GM23338 (cell line): Measurements from ENCODE around the gene PTPN9.

Experiments used
- EZH2 ChIP-seq: fragments of 200-600 bp; sonication (generic); IDR thresholded peaks from one replicate; pipeline ENCODE4 v1.8.0; 2017; ENCODE audit warnings: antibody characterized with exemption, mild to moderate bottlenecking, low read depth; ENCODE audit not compliant: unreplicated experiment
- POLR2AphosphoS5 ChIP-seq: IDR thresholded peaks from 2 replicates; pipeline ENCODE4 v1.6.1; 2016; ENCODE audit warnings: antibody characterized with exemption, low read depth
- TF ChIP-seq, protein P1 (sequence below): IDR thresholded peaks from one replicate; pipeline ENCODE4 v1.6.1; 2018; ENCODE audit warnings: antibody characterized with exemption; ENCODE audit not compliant: unreplicated experiment
- TF ChIP-seq, protein P2 (sequence below): IDR thresholded peaks from 2 replicates; pipeline ENCODE4 v1.6.1; 2016; ENCODE audit warnings: antibody characterized with exemption
- TF ChIP-seq, protein P3 (sequence below), 2 experiments: fragments of 200-600 bp in 1 of 2; sonication (generic) in 1 of 2; conservative IDR thresholded peaks; 2 replicates each; pipeline versions ENCODE4 v1.5.1 to v1.6.1; 2016 to 2017; ENCODE audit warnings: antibody characterized with exemption in 2 of 2, low read depth in 2 of 2, mild to moderate bottlenecking in 2 of 2, moderate library complexity in 1 of 2

DNA sequence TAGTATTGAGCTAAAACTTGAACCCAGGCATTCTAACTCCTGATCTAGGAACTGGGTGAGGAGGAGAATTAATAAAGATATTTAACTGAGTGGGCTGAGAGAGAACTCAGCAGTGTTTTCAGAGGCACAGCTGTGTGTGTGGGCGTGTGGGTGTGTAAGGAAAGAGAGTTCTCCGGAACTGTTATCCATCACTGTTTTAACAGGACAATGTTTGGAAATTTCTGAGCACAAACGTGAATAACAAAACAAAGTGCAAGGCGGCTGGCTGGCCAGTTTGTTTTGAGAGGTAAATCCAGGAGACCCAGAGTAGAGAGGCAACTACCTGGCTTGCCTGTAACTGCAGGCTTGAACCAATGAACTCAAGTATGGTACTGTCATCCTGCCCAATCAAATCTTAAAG lies 5.0 kb upstream of the PTPN9 start:
- TF ChIP-seq, protein P1, sequence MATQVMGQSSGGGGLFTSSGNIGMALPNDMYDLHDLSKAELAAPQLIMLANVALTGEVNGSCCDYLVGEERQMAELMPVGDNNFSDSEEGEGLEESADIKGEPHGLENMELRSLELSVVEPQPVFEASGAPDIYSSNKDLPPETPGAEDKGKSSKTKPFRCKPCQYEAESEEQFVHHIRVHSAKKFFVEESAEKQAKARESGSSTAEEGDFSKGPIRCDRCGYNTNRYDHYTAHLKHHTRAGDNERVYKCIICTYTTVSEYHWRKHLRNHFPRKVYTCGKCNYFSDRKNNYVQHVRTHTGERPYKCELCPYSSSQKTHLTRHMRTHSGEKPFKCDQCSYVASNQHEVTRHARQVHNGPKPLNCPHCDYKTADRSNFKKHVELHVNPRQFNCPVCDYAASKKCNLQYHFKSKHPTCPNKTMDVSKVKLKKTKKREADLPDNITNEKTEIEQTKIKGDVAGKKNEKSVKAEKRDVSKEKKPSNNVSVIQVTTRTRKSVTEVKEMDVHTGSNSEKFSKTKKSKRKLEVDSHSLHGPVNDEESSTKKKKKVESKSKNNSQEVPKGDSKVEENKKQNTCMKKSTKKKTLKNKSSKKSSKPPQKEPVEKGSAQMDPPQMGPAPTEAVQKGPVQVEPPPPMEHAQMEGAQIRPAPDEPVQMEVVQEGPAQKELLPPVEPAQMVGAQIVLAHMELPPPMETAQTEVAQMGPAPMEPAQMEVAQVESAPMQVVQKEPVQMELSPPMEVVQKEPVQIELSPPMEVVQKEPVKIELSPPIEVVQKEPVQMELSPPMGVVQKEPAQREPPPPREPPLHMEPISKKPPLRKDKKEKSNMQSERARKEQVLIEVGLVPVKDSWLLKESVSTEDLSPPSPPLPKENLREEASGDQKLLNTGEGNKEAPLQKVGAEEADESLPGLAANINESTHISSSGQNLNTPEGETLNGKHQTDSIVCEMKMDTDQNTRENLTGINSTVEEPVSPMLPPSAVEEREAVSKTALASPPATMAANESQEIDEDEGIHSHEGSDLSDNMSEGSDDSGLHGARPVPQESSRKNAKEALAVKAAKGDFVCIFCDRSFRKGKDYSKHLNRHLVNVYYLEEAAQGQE: no peak
- TF ChIP-seq, protein P2, sequence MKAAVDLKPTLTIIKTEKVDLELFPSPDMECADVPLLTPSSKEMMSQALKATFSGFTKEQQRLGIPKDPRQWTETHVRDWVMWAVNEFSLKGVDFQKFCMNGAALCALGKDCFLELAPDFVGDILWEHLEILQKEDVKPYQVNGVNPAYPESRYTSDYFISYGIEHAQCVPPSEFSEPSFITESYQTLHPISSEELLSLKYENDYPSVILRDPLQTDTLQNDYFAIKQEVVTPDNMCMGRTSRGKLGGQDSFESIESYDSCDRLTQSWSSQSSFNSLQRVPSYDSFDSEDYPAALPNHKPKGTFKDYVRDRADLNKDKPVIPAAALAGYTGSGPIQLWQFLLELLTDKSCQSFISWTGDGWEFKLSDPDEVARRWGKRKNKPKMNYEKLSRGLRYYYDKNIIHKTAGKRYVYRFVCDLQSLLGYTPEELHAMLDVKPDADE: no peak
- TF ChIP-seq EZH2 (no peak), POLR2AphosphoS5 (no peak)
- TF ChIP-seq, protein P3, sequence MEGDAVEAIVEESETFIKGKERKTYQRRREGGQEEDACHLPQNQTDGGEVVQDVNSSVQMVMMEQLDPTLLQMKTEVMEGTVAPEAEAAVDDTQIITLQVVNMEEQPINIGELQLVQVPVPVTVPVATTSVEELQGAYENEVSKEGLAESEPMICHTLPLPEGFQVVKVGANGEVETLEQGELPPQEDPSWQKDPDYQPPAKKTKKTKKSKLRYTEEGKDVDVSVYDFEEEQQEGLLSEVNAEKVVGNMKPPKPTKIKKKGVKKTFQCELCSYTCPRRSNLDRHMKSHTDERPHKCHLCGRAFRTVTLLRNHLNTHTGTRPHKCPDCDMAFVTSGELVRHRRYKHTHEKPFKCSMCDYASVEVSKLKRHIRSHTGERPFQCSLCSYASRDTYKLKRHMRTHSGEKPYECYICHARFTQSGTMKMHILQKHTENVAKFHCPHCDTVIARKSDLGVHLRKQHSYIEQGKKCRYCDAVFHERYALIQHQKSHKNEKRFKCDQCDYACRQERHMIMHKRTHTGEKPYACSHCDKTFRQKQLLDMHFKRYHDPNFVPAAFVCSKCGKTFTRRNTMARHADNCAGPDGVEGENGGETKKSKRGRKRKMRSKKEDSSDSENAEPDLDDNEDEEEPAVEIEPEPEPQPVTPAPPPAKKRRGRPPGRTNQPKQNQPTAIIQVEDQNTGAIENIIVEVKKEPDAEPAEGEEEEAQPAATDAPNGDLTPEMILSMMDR (conservative IDR thresholded peaks at IDR 0.05; ENCODE audit: low read depth in 2 of 2): no peak
